GM12873 (cell line): ENCODE results near the gene SPAG17.

Source experiments
- CTCF ChIP-seq: IDR thresholded peaks from 2 replicates; pipeline ENCODE4 v1.5.1; 2012; ENCODE audit warnings: low read depth, mild to moderate bottlenecking, moderate library complexity, low read length, control low read depth; ENCODE audit not compliant: insufficient read depth; ENCODE audit errors: missing control alignments

SPAG17 gene

GRCh38 chr1:117959364-117959763, 225.7 kb downstream of the SPAG17 start:
- TF ChIP-seq CTCF = no peak

GRCh38 chr1:117952386-117952785, 232.6 kb downstream of the SPAG17 start:
- TF ChIP-seq CTCF = no peak

GRCh38 chr1:117942293-117942692, 242.7 kb downstream of the SPAG17 start:
- TF ChIP-seq CTCF = no peak

GRCh38 chr1:117933769-117934168, 251.3 kb downstream of the SPAG17 start:
- TF ChIP-seq CTCF = no peak

GRCh38 chr1:117932576-117932975, 252.5 kb downstream of the SPAG17 start:
- no peak for TF ChIP-seq CTCF

- TF ChIP-seq CTCF = no peak
Observed at GRCh38 chr1:117930484-117930883, 254.5 kb downstream of the SPAG17 start.

- no peak for TF ChIP-seq CTCF
Observed at GRCh38 chr1:117930173-117930447, 254.9 kb downstream of the SPAG17 start.
